Cardiac muscle cell (in vitro differentiated cells and primary cell): ENCODE results near the gene STXBP5. TPM values are rescaled to one million over a fixed set of nuclear protein-coding genes. Genes with fewer than 3 reads are reported as not detected.
"Not testable (repeated sequence)": the region's sequence is repeated elsewhere in the genome, so short reads cannot be mapped to it uniquely, and the experiment has no call there.

Experiments used
- DNase-seq, 2 donors: peaks; one replicate each; pipeline versions ENCODE4 v3.0.0 to v3.0.0-alpha.2; 2010 to 2017; ENCODE audit warnings: low read depth in 1 of 2, low spot score in 1 of 2
- H3K27ac ChIP-seq: fragments of 200-600 bp; sonication (generic); 2 replicates; pipeline ENCODE4 v1.5.1; 2016
- H3K27me3 ChIP-seq: fragments of 200-600 bp; sonication (generic); 2 replicates; pipeline ENCODE4 v1.6.0; 2016; ENCODE audit warnings: control low read depth
- H3K36me3 ChIP-seq: fragments of 200-600 bp; sonication (generic); 2 replicates; pipeline ENCODE4 v1.5.1; 2016; ENCODE audit warnings: control low read depth
- H3K4me1 ChIP-seq: fragments of 200-600 bp; sonication (generic); 2 replicates; pipeline ENCODE4 v1.8.1; 2017; ENCODE audit warnings: low read depth, mild to moderate bottlenecking, mixed run types
- H3K4me3 ChIP-seq: fragments of 200-600 bp; sonication (generic); 2 replicates; pipeline ENCODE4 v1.5.1; 2016; ENCODE audit warnings: mild to moderate bottlenecking
- H3K9me3 ChIP-seq: fragments of 200-600 bp; sonication (generic); 2 replicates; pipeline ENCODE4 v1.5.1; 2017; ENCODE audit warnings: low read depth, mild to moderate bottlenecking, control low read depth
- CTCF ChIP-seq: IDR thresholded peaks from 2 replicates; pipeline ENCODE4 v1.5.1; 2012; ENCODE audit warnings: low read depth, mild to moderate bottlenecking, low read length
- polyA plus RNA-seq: library from polyadenylated mRNA; unstranded; fragments of >200 nt; fragmentation: Nextera tagmentation; extraction: Ambion mirVana; gene quantifications from 2 replicates; pipeline ENCODE4 v1.2.1, GENCODE V29; 2016
- total RNA-seq: library from RNA; depleted of rRNA; stranded (reverse); fragments of >200 nt; gene quantifications from 2 replicates; pipeline ENCODE4 v1.2.3, GENCODE V29; 2016

Gene STXBP5
- total and polyA plus RNA-seq, 2 experiments from 2014 or later = 2.9 to 5.3 TPM

GRCh38 chr6:147246853-147247635 lies 42.8 kb downstream of the STXBP5 start:
- TF ChIP-seq CTCF = no peak
- Histone ChIP-seq H3K27ac (no peak overlapping the region), H3K4me3 (no peak overlapping the region), H3K9me3 (no peaks in the 10 kb centered on the region), H3K36me3 (peaks cover 2% of the 10 kb centered on the region), H3K27me3 (no peaks in the 10 kb centered on the region), H3K4me1 (no peaks in the 10 kb centered on the region)
- no peak for DNase-seq

GRCh38 chr6:147248859-147249258 lies 44.6 kb downstream of the STXBP5 start:
- TF ChIP-seq CTCF = no peak
- H3K9me3 ChIP-seq = no peaks in the 10 kb centered on the region
- no peaks in the 10 kb centered on the region for H3K4me1 ChIP-seq
- no peaks in the 10 kb centered on the region for H3K27me3 ChIP-seq
- no peak for DNase-seq
- no peak overlapping the region for H3K27ac ChIP-seq
- H3K36me3 ChIP-seq = peaks cover 2% of the 10 kb centered on the region
- H3K4me3 ChIP-seq = no peak overlapping the region

- H3K9me3 ChIP-seq = no peaks in the 10 kb centered on the region
- H3K4me1 ChIP-seq = no peaks in the 10 kb centered on the region
- no peak overlapping the region for H3K4me3 ChIP-seq
- H3K36me3 ChIP-seq = peaks cover 2% of the 10 kb centered on the region
- no peaks in the 10 kb centered on the region for H3K27me3 ChIP-seq
- no peak overlapping the region for H3K27ac ChIP-seq
- no peak for DNase-seq
- no peak for TF ChIP-seq CTCF
These were observed 46.9 kb downstream of the STXBP5 start for GRCh38 chr6:147251072-147251471.

- H3K4me1 ChIP-seq, DNase-seq, H3K9me3 ChIP-seq, H3K27me3 ChIP-seq, H3K27ac ChIP-seq, H3K36me3 ChIP-seq, H3K4me3 ChIP-seq: not testable (repeated sequence)
These were observed 50.8 kb downstream of the STXBP5 start for GRCh38 chr6:147254929-147255473.

GRCh38 chr6:147255948-147256674 lies 51.9 kb downstream of the STXBP5 start:
- no peaks in the 10 kb centered on the region for H3K36me3 ChIP-seq
- H3K4me1 ChIP-seq = no peaks in the 10 kb centered on the region
- no peak overlapping the region for H3K4me3 ChIP-seq
- H3K27me3 ChIP-seq = no peaks in the 10 kb centered on the region
- H3K9me3 ChIP-seq = no peaks in the 10 kb centered on the region
- TF ChIP-seq CTCF = no peak
- no peak for DNase-seq
- no peak overlapping the region for H3K27ac ChIP-seq

GRCh38 chr6:147257760-147258159 lies 53.5 kb downstream of the STXBP5 start:
- H3K27ac ChIP-seq = no peak overlapping the region
- H3K27me3 ChIP-seq = no peaks in the 10 kb centered on the region
- H3K4me3 ChIP-seq = no peak overlapping the region
- H3K4me1 ChIP-seq = no peaks in the 10 kb centered on the region
- DNase-seq = no peak
- no peaks in the 10 kb centered on the region for H3K36me3 ChIP-seq
- no peak for TF ChIP-seq CTCF
- H3K9me3 ChIP-seq = no peaks in the 10 kb centered on the region
